Lower leg skin (tissue), 4 donors: Measurements from ENCODE around the gene HJV. TPM values are rescaled to one million over a fixed set of nuclear protein-coding genes. Genes with fewer than 3 reads are reported as not detected.

ENCODE experiments used
- DNase-seq, 2 donors: peaks; one replicate each; pipeline ENCODE4 v3.0.0-alpha.2; 2019; ENCODE audit warnings: low spot score in 2 of 2
- H3K4me3 ChIP-seq: fragments of 200-600 bp; sonication (generic); 2 replicates; pipeline ENCODE4 v1.5.1; 2017; ENCODE audit warnings: mild to moderate bottlenecking, low read depth; ENCODE audit not compliant: poor library complexity, severe bottlenecking
- POLR2A ChIP-seq, 2 donors: fragments of 450-650 bp; IDR thresholded peaks; one replicate each; pipeline ENCODE4 v1.6.1; 2016 to 2017; ENCODE audit warnings: antibody characterized with exemption in 2 of 2, mild to moderate bottlenecking in 1 of 2, moderate library complexity in 1 of 2
- WGBS, 2 donors: methylation state at CpG; one replicate each; pipeline ENCODE4 v1.1.5; 2018; 5-methylcytosine and 5-hydroxymethylcytosine counted together
- intact Hi-C: fragments of 100-400 bp; cut with DNase I; formaldehyde crosslinking; loops from one replicate; pipeline ENCODE4 v1.15.0; 2023; ENCODE audit warnings: low total_unique reads
- total RNA-seq, 4 donors: library from RNA; depleted of rRNA; stranded (reverse); fragments of >200 nt; gene quantifications; one replicate each; pipeline ENCODE4 v1.1.0, GENCODE V29; 2016
- TF ChIP-seq, protein P1 (sequence below), 3 donors: fragments of 450-650 bp; IDR thresholded peaks; one replicate each; pipeline ENCODE4 v1.5.1; 2016; ENCODE audit warnings: antibody characterized with exemption in 3 of 3, mild to moderate bottlenecking in 3 of 3, moderate library complexity in 2 of 3

The HJV gene
- total RNA-seq, 4 donors from 2014 or later: not detected

DNA sequence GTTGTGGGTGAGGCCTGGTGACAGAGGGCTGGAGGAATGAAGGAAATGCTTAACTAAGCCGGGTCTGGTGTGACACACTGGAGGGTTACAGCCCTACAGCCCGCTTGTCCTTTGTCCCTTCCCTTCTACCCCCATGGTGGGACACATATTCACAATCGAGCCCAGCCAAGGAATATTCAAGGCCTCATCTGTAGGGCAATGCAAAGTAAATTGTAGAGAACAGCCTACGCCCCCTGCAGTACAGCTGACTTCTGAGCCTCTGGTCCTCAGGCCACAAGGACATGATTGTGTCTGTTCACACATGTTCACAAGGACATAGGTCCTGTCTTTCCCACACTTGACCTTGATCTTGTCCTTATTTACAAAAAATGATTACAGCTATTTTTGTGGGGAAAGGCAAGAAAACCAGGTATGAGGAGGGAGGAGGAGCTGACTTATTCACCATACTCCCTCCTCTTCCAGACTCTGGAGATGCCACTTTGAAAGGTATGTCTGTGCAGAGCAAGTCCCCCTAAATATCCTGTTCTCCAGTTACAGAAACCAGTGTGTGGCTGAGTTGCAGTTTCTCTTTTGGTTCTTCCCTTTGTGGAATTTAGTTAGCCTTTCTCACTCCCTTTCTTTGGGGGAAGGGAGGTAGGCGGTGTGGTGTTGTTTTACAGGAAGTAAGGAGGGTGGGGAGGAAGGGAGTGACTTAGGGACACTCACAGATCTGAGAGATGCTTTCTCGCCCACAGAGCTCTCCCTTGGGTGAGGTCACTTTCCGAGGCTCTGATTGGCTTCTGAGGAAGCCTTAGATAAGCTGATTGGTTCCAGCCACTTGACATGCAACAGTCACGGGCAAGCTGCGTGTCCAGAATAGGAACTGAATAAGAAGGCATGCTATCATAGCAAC is 42.4 kb downstream of the HJV start:
- TF ChIP-seq, protein P1, sequence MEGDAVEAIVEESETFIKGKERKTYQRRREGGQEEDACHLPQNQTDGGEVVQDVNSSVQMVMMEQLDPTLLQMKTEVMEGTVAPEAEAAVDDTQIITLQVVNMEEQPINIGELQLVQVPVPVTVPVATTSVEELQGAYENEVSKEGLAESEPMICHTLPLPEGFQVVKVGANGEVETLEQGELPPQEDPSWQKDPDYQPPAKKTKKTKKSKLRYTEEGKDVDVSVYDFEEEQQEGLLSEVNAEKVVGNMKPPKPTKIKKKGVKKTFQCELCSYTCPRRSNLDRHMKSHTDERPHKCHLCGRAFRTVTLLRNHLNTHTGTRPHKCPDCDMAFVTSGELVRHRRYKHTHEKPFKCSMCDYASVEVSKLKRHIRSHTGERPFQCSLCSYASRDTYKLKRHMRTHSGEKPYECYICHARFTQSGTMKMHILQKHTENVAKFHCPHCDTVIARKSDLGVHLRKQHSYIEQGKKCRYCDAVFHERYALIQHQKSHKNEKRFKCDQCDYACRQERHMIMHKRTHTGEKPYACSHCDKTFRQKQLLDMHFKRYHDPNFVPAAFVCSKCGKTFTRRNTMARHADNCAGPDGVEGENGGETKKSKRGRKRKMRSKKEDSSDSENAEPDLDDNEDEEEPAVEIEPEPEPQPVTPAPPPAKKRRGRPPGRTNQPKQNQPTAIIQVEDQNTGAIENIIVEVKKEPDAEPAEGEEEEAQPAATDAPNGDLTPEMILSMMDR (IDR thresholded peaks at IDR 0.05): no peak
- no peak for TF ChIP-seq POLR2A (IDR thresholded peaks at IDR 0.05)
- intact Hi-C loops: loop anchor here (2.0 kb wide), 1 partner anchor 28 kb away; no protein-coding TSS in a partner anchor
- H3K4me3 ChIP-seq: no peak overlapping the region
- WGBS, 2 donors: 2 to 5% methylated on average over 9 of the region's 9 CpGs
- DNase-seq: peak; percentile 98

DNA sequence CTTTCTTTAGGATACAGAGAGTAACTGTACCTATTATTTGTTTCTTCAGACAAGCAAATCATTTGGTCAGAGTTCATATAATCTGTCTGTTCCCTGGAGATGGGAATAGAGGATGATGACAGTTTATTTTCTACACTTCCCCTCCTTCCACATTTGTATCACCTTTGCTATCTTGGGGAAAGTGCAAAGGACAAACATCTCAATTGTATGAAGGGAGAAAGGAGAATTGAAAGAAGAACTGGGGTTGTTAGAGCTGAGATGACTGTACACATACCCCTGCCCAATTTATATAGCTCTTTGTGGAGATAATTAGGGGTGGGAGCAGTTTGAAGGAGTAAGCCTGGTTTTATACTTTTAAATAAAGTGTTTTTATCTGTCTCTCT is 43.1 kb downstream of the HJV start:
- intact Hi-C loops: loop anchor here (2.0 kb wide), 1 partner anchor 28 kb away; no protein-coding TSS in a partner anchor
- no peak for DNase-seq
- TF ChIP-seq, protein P1 (IDR thresholded peaks at IDR 0.05): no peak
- no peak for TF ChIP-seq POLR2A (IDR thresholded peaks at IDR 0.05)
- H3K4me3 ChIP-seq: no peak overlapping the region

DNA sequence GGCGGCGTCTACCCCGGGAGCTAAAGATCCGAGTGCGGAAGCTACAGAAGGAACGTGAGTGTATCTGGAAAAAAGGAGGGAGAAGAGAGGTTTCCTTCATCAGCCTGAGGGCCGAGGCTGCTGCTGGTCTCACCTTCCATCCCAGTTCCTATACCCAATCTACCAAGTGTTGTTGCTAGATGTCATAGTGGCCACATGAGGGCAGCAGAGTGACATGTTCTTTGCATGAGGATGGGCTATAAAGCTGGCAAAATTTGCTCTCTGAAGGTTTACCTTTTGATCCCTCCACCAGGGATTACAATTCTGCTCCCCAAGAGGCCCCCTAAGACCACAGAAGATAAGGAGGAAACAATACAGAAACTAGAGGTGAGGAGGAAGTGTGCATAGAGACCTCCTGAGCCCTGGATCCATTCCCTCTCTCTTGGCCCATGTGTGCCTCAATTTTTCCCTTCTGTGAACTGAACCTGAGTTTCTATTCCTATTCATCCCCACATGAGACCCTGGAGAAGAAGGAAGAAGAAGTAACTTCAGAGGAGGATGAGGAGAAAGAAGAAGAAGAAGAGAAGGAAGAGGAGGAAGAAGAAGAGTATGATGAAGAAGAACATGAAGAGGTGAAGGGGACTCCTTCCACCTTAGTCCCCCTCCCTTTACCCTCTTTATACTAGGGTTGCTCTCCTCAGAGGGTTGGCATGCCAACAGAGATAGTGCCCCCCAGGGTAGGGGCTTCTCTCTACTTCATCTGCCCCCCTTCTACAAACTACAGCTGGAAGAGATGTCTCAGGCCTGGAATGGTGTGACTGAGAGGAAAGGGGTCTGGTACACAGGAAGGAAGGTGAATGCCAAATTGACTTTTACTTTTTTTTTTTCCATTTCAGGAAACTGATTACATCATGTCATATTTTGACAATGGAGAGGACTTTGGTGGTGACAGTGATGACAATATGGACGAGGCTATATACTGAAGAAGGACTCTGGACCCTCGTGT is 43.8 kb downstream of the HJV start:
- peak in 1 of 2 donors; percentile 92 for DNase-seq
- no peak overlapping the region for H3K4me3 ChIP-seq
- intact Hi-C loops: loop anchor here (2.0 kb wide), 1 partner anchor 29 kb away; no protein-coding TSS in a partner anchor
- WGBS, 2 donors: 19 to 23% methylated on average over 9 of the region's 9 CpGs
- no peak for TF ChIP-seq POLR2A (IDR thresholded peaks at IDR 0.05)
- TF ChIP-seq, protein P1 (IDR thresholded peaks at IDR 0.05): peak in 1 of 3 donors; percentile 87

DNA sequence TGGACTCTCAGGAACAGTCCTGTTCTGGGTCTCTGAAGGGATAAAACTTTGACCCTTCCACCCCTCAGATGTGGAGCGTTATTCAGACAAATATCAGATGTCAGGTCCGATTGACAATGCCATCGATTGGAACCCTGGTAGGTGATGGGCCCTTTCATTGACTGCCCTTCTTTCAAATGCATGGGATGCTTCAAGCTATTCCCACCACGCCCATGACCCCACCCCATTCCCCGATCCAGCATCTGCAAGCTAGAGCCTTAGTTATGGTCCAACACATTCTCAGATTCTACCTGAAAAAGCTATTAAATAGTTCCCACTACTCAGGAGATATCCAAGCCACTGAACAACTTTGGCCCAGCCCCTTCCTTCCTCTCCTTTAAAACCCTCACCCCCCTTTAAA is 44.5 kb downstream of the HJV start:
- peak in 1 of 2 donors; percentile 86 for DNase-seq
- no peak for TF ChIP-seq POLR2A (IDR thresholded peaks at IDR 0.05)
- TF ChIP-seq, protein P1 (IDR thresholded peaks at IDR 0.05): no peak
- WGBS, 2 donors: 68 to 75% methylated on average over 5 of the region's 5 CpGs
- no peak overlapping the region for H3K4me3 ChIP-seq
- intact Hi-C loops: no loop called here

DNA sequence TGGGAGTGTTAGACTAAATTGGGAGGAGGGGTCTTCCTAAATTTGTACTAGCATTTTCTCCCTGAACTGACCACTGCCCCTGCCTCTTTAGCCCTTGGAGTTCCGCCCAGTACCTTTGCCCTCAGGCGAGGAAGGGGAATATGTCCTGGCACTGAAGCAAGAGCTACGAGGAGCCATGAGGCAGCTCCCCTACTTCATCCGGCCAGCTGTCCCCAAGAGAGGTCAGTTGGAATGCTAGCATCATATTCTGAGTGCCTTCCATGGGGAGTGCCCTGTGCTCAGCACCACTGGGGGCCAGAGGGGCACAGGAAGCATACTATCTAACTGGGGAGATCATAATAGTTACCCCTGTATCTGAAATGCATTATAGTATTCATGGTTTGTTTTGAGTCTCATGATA is 46.3 kb downstream of the HJV start:
- 72 to 83% methylated on average over 4 of the region's 4 CpGs for WGBS, 2 donors
- intact Hi-C loops: no loop called here
- DNase-seq: peak in 1 of 2 donors; percentile 50
- H3K4me3 ChIP-seq: no peak overlapping the region
- no peak for TF ChIP-seq POLR2A (IDR thresholded peaks at IDR 0.05)
- TF ChIP-seq, protein P1 (IDR thresholded peaks at IDR 0.05): no peak
